Measurements from ENCODE around the gene CADPS2. TPM values are rescaled to one million over a fixed set of nuclear protein-coding genes. Genes with fewer than 3 reads are reported as not detected.

Gene CADPS2
- total RNA-seq, 1 experiment from 2014 or later = 12.2 TPM

GRCh38 chr7:122663733-122664132, 222.5 kb downstream of the CADPS2 start:
- Mint-ChIP-seq H3K27ac (no peak overlapping the region), H3K4me3 (no peak overlapping the region), H3K9me3 (peaks cover 12% of the 10 kb centered on the region), H3K36me3 (peaks cover 3% of the 10 kb centered on the region; the same call in 1 of the 2 replicates), H3K27me3 (ENCODE audit: low read depth) (no peaks in the 10 kb centered on the region), H3K4me1 (peaks cover 13% of the 10 kb centered on the region)
- CTCF ChIA-PET = interaction anchor here (1.3 kb wide), 1 partner anchor 140 kb away, joined by 3 read pairs; no protein-coding TSS in a partner anchor
- ATAC-seq (no peak), DNase-seq (ENCODE audit: low spot score) (no peak)
- no peak for TF ChIP-seq CTCF (IDR thresholded peaks at IDR 0.05)
- no peak for TF ChIP-seq ARID4B (CRISPR knock-in tag; IDR thresholded peaks at IDR 0.05; ENCODE audit: borderline replicate concordance)
- no peak for TF ChIP-seq KAT7 (CRISPR knock-in tag; IDR thresholded peaks at IDR 0.05; ENCODE audit: borderline replicate concordance)
- no peak for TF ChIP-seq HMGXB4 (CRISPR knock-in tag; IDR thresholded peaks at IDR 0.05)
- TF ChIP-seq ATF1 (CRISPR knock-in tag; IDR thresholded peaks at IDR 0.05) = no peak
- no peak for TF ChIP-seq SMAD3 (CRISPR knock-in tag; IDR thresholded peaks at IDR 0.05; ENCODE audit: borderline replicate concordance)
- no peak for TF ChIP-seq JUN (CRISPR knock-in tag; IDR thresholded peaks at IDR 0.05)
- TF ChIP-seq TP53 (CRISPR knock-in tag; IDR thresholded peaks at IDR 0.05) = no peak
- no peak for TF ChIP-seq ZNF263 (CRISPR knock-in tag; IDR thresholded peaks at IDR 0.05; ENCODE audit: low read depth)
- TF ChIP-seq ESRRA (CRISPR knock-in tag; IDR thresholded peaks at IDR 0.05; ENCODE audit: borderline replicate concordance) = no peak
- no peak for TF ChIP-seq NFE2L1 (CRISPR knock-in tag; IDR thresholded peaks at IDR 0.05)
- no peak for TF ChIP-seq ZNF396 (CRISPR knock-in tag; IDR thresholded peaks at IDR 0.05; ENCODE audit: borderline replicate concordance)
- TF ChIP-seq ZNF416 (CRISPR knock-in tag; IDR thresholded peaks at IDR 0.05) = no peak
- no peak for TF ChIP-seq GABPB1 (CRISPR knock-in tag; IDR thresholded peaks at IDR 0.05)
- no peak for TF ChIP-seq PRDM15 (CRISPR knock-in tag; IDR thresholded peaks at IDR 0.05)
- TF ChIP-seq NR2C2 (CRISPR knock-in tag; IDR thresholded peaks at IDR 0.05) = no peak
- no peak for TF ChIP-seq E2F4 (CRISPR knock-in tag; IDR thresholded peaks at IDR 0.05; ENCODE audit: borderline replicate concordance, low read depth)
- POLR2A ChIA-PET = interaction anchor here (0.7 kb wide), 1 partner anchor 1192 kb away, joined by 3 read pairs; no protein-coding TSS in a partner anchor

Data from WTC11 (cell line).